Caco-2 (cell line): ENCODE results near the gene NUDT3. TPM values are rescaled to one million over a fixed set of nuclear protein-coding genes. Genes with fewer than 3 reads are reported as not detected.
"Not testable (repeated sequence)": the region's sequence is repeated elsewhere in the genome, so short reads cannot be mapped to it uniquely, and the experiment has no call there.

Source experiments
- BruUV-seq: library from RNA; stranded (reverse); fragments of 400-500 nt; replicated peaks from 2 replicates; lab custom pipeline; 2021; lab: Mats Ljungman, UMichigan
- CTCF ChIA-PET: fragments of 300-600 bp; sonication (Branson Sonifier 250); formaldehyde crosslinking; loops from one replicate; lab custom pipeline; 2022; ENCODE audit warnings: antibody characterized with exemption; lab: Charles Lee
- POLR2A ChIA-PET: fragments of 300-600 bp; sonication (Branson Sonifier 250); formaldehyde crosslinking; loops from one replicate; lab custom pipeline; 2022; ENCODE audit warnings: antibody characterized with exemption; lab: Charles Lee
- DNase-seq, 2 experiments: peaks; one replicate each; pipeline versions ENCODE4 v3.0.0 to v3.0.0-alpha.2; 2020 to 2022
- H3K27me3 ChIP-seq: replicated peaks from 2 replicates; pipeline ENCODE4 v1.6.0; 2011; ENCODE audit warnings: low read length; ENCODE audit not compliant: control insufficient read depth, insufficient read depth
- H3K36me3 ChIP-seq: 2 replicates; pipeline ENCODE4 v1.5.1; 2011; ENCODE audit warnings: low read length; ENCODE audit not compliant: control insufficient read depth, insufficient read depth
- H3K4me1 ChIP-seq: fragments of 250-450 bp; sonication (Bioruptor Pico); 2 replicates; pipeline ENCODE4 v1.5.1; 2020; ENCODE audit warnings: mild to moderate bottlenecking
- H3K4me3 ChIP-seq: 2 replicates; pipeline ENCODE4 v1.5.1; 2011; ENCODE audit warnings: low read depth, mild to moderate bottlenecking, control low read depth, low read length
- H3K9me3 ChIP-seq: fragments of 250-450 bp; sonication (Bioruptor Pico); 2 replicates; pipeline ENCODE4 v1.5.1; 2020; ENCODE audit warnings: mild to moderate bottlenecking, moderate library complexity
- H3K27ac Mint-ChIP-seq: one replicate; pipeline ENCODE4 v1.8.0; 2022; ENCODE audit warnings: mixed read lengths; ENCODE audit not compliant: unreplicated experiment
- H3K27me3 Mint-ChIP-seq: one replicate; pipeline ENCODE4 v1.8.0; 2022; ENCODE audit warnings: mixed read lengths; ENCODE audit not compliant: insufficient read depth, unreplicated experiment
- H3K36me3 Mint-ChIP-seq: one replicate; pipeline ENCODE4 v1.8.0; 2022; ENCODE audit warnings: mild to moderate bottlenecking, mixed read lengths; ENCODE audit not compliant: insufficient read depth, unreplicated experiment
- H3K4me1 Mint-ChIP-seq: one replicate; pipeline ENCODE4 v1.8.0; 2022; ENCODE audit warnings: low read depth, mixed read lengths; ENCODE audit not compliant: unreplicated experiment
- H3K4me3 Mint-ChIP-seq: one replicate; pipeline ENCODE4 v1.8.0; 2022; ENCODE audit warnings: mild to moderate bottlenecking, moderate library complexity, mixed read lengths; ENCODE audit not compliant: unreplicated experiment
- H3K9me3 Mint-ChIP-seq: one replicate; pipeline ENCODE4 v1.8.0; 2022; ENCODE audit warnings: mixed read lengths; ENCODE audit not compliant: unreplicated experiment
- CTCF ChIP-seq, 2 experiments: fragments of 200-600 bp in 1 of 2; IDR thresholded peaks; 1 replicate in 1 of 2; 2 replicates in 1 of 2; pipeline versions ENCODE4 v1.5.1 to v1.8.0; 2011 to 2022; ENCODE audit warnings: antibody characterized with exemption in 1 of 2, control low read depth in 1 of 2, inconsistent platforms in 1 of 2, low read depth in 1 of 2, low read length in 1 of 2, mild to moderate bottlenecking in 1 of 2, moderate library complexity in 1 of 2; ENCODE audit not compliant: insufficient read depth in 1 of 2, severe bottlenecking in 1 of 2, unreplicated experiment in 1 of 2
- intact Hi-C: fragments of 100-400 bp; cut with micrococcal nuclease; formaldehyde crosslinking; loops from one replicate; pipeline ENCODE4 v1.10.0; 2022; ENCODE audit not compliant: unreplicated experiment
- total RNA-seq: library from RNA; stranded (reverse); gene quantifications from 2 replicates; pipeline ENCODE4 v1.2.3, GENCODE V29; 2022

Gene NUDT3
- total RNA-seq, 1 experiment from 2014 or later: 22.9 TPM

- intact Hi-C loops: no loop called here
- Mint-ChIP-seq H3K36me3 (no peaks in the 10 kb centered on the region), H3K27ac (no peak overlapping the region), H3K27me3 (no peaks in the 10 kb centered on the region), H3K4me1 (peaks cover 19% of the 10 kb centered on the region), H3K9me3 (no peaks in the 10 kb centered on the region), H3K4me3 (no peak overlapping the region)
- peaks cover 21% of the 10 kb centered on the region for H3K4me1 ChIP-seq
- DNase-seq: no peak
- H3K27me3 ChIP-seq: no peaks in the 10 kb centered on the region
- H3K9me3 ChIP-seq: no peaks in the 10 kb centered on the region
- no peaks in the 10 kb centered on the region for H3K36me3 ChIP-seq
- no peak overlapping the region for H3K4me3 ChIP-seq
- CTCF ChIA-PET: interaction anchor here (0.6 kb wide), 1 partner anchor 87 kb away, joined by 4 read pairs; no protein-coding TSS in a partner anchor
- TF ChIP-seq CTCF (IDR thresholded peaks at IDR 0.05; ENCODE audit: insufficient read depth in 1 of 2, low read depth in 1 of 2, low read length in 1 of 2, severe bottlenecking in 1 of 2, unreplicated experiment in 1 of 2): no peak
- BruUV-seq: no TSS peak
- POLR2A ChIA-PET: no interaction called here
Measured at GRCh38 chr6:34328969-34329368, 63.5 kb downstream of the NUDT3 start.

GRCh38 chr6:34327313-34328205 lies 64.9 kb downstream of the NUDT3 start:
- H3K9me3 ChIP-seq, CTCF ChIA-PET, H3K27ac Mint-ChIP-seq, POLR2A ChIA-PET, DNase-seq, H3K36me3 ChIP-seq, H3K27me3 Mint-ChIP-seq, BruUV-seq, H3K4me3 Mint-ChIP-seq, H3K27me3 ChIP-seq, H3K4me3 ChIP-seq, H3K9me3 Mint-ChIP-seq, intact Hi-C loops, H3K36me3 Mint-ChIP-seq: not testable (repeated sequence)
- H3K4me1 ChIP-seq: peaks cover 21% of the 10 kb centered on the region
- H3K4me1 Mint-ChIP-seq: peaks cover 19% of the 10 kb centered on the region

- no peaks in the 10 kb centered on the region for H3K27me3 Mint-ChIP-seq
- no peak overlapping the region for H3K4me3 Mint-ChIP-seq
- H3K4me1 ChIP-seq: peaks cover 31% of the 10 kb centered on the region
- no TSS peak for BruUV-seq
- no peaks in the 10 kb centered on the region for H3K9me3 ChIP-seq
- no peak overlapping the region for H3K4me3 ChIP-seq
- H3K36me3 Mint-ChIP-seq: no peaks in the 10 kb centered on the region
- no peaks in the 10 kb centered on the region for H3K9me3 Mint-ChIP-seq
- CTCF ChIA-PET: no interaction called here
- H3K27ac Mint-ChIP-seq: no peak overlapping the region
- H3K36me3 ChIP-seq: no peaks in the 10 kb centered on the region
- intact Hi-C loops: no loop called here
- TF ChIP-seq CTCF (IDR thresholded peaks at IDR 0.05; ENCODE audit: insufficient read depth in 1 of 2, low read depth in 1 of 2, low read length in 1 of 2, severe bottlenecking in 1 of 2, unreplicated experiment in 1 of 2): no peak
- POLR2A ChIA-PET: no interaction called here
- DNase-seq: no peak
- no peaks in the 10 kb centered on the region for H3K27me3 ChIP-seq
- H3K4me1 Mint-ChIP-seq: peaks cover 30% of the 10 kb centered on the region
Measured at GRCh38 chr6:34325633-34326032, 66.8 kb downstream of the NUDT3 start.
